ENCODE measurements around the gene GPC6.

GRCh38 chr13:94323764-94324758, 1097.5 kb downstream of the GPC6 start:
- TF ChIP-seq CTCF (IDR thresholded peaks at IDR 0.05 in 2 of 3, conservative IDR thresholded peaks at IDR 0.05 in 1 of 3; ENCODE audit: borderline replicate concordance in 1 of 3, insufficient read depth in 1 of 3, low read depth in 2 of 3, low read length in 2 of 3), result no peak
- no peak for TF ChIP-seq POLR2A (IDR thresholded peaks at IDR 0.05; ENCODE audit: borderline replicate concordance, extremely low read depth, insufficient read depth, insufficient read length)
- TF ChIP-seq EZH2 (IDR thresholded peaks at IDR 0.05), result no peak
